ENCODE data around the gene KIFC1.
"Not testable (repeated sequence)": the region's sequence is repeated elsewhere in the genome, so short reads cannot be mapped to it uniquely, and the experiment has no call there.

Gene KIFC1

DNA sequence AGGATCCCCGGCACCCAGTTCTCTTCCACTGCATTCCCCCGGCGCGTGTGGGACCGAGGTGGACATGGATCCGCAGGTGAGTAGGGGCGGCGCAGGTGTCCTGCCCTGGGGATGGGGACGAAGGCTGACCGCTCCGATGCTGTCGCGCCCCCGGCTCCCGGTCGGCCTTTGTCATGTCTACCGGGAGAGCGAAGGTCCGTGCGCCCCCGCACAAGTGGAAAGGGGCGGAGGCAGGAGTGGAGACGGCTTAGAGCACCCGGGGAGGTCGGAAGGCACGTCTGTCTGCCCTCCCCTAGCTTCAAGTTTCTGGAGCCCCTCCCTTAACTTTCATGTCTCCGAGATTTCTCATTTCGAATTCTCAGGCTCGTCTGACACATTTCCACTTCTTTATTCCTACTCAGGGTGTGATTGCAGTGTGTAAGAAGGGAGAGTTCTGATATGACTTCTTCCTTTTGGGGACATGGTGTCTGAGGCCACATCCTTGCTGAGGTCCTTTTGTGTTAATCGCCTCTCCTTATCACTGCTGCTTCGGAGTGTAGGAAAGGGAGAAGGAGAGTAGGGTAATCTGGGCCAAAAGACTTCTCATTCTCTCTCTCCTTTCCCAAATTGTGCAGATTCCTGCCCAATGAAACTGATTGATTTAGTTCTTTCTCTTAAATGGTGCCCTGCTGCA is 435 bp downstream of the KIFC1 start:
- H3K4me1 ChIP-seq = peaks cover 0 to 12% (median 7%) of the 10 kb centered on the region in 4 donors
- H3K27ac ChIP-seq = peak overlapping the region; percentile 86 to 92
- intact Hi-C loops (cut with DNase I; ENCODE audit: low total_unique reads) = loop anchor here (10.0 kb wide), 1 partner anchor 63 kb away; the partner anchor contains the start of gene ZBTB9
- no peaks in the 10 kb centered on the region for H3K36me3 ChIP-seq
- H3K4me3 ChIP-seq = peak overlapping the region; percentile 47 to 50
- no peaks in the 10 kb centered on the region for H3K9me3 ChIP-seq
- DNase-seq = no peak
- H3K27me3 ChIP-seq = no peaks in the 10 kb centered on the region
- TF ChIP-seq, protein P1, sequence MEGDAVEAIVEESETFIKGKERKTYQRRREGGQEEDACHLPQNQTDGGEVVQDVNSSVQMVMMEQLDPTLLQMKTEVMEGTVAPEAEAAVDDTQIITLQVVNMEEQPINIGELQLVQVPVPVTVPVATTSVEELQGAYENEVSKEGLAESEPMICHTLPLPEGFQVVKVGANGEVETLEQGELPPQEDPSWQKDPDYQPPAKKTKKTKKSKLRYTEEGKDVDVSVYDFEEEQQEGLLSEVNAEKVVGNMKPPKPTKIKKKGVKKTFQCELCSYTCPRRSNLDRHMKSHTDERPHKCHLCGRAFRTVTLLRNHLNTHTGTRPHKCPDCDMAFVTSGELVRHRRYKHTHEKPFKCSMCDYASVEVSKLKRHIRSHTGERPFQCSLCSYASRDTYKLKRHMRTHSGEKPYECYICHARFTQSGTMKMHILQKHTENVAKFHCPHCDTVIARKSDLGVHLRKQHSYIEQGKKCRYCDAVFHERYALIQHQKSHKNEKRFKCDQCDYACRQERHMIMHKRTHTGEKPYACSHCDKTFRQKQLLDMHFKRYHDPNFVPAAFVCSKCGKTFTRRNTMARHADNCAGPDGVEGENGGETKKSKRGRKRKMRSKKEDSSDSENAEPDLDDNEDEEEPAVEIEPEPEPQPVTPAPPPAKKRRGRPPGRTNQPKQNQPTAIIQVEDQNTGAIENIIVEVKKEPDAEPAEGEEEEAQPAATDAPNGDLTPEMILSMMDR (IDR thresholded peaks at IDR 0.05) = no peak

DNA sequence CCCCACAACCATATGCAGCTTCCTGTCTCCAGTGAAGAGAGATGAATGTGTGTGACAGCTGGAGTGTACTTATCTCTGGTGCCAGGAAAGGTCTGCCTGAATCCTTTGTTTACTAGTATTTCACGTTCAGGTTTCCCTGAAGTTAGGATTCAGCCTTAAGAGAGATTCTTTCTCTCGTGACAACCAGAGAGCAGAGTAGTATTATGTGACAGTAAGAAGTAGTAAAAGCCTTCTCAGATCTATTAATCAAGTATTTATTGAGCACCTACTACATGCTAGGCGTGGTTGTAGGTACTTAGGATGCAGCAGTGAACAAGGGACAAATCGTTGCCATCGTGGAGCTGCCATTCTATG is 949 bp downstream of the KIFC1 start:
- intact Hi-C loops (cut with DNase I; ENCODE audit: low total_unique reads) = loop anchor here (10.0 kb wide), 1 partner anchor 62 kb away; the partner anchor contains the start of gene ZBTB9
- no peak overlapping the region for H3K4me3 ChIP-seq
- H3K27me3 ChIP-seq = no peaks in the 10 kb centered on the region
- H3K9me3 ChIP-seq = no peaks in the 10 kb centered on the region
- TF ChIP-seq, protein P1 (IDR thresholded peaks at IDR 0.05) = no peak
- no peak overlapping the region for H3K27ac ChIP-seq
- no peak for DNase-seq
- H3K36me3 ChIP-seq = no peaks in the 10 kb centered on the region
- H3K4me1 ChIP-seq = peaks cover 0 to 12% (median 7%) of the 10 kb centered on the region in 4 donors

DNA sequence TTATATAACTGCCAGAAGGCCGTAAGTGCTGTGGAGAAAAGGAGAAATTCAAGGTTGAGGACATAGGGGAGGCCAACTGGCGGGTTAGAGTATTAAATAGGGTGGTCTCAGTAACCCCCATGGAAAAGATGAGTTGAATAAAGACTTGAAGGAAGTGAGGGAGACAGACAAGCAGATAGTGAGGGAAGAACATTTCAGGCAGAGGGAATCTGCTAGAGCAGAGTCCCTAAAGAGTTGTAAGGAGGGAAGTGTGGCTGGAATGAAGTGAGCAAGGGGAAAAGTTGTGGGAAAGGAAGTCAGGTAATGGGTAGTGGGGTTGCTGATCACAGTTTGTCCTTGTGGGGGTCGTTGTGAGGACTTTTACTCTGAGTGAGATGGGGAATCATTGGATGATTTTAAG is 1.4 kb downstream of the KIFC1 start:
- H3K4me3 ChIP-seq = no peak overlapping the region
- TF ChIP-seq, protein P1 (IDR thresholded peaks at IDR 0.05) = no peak

DNA sequence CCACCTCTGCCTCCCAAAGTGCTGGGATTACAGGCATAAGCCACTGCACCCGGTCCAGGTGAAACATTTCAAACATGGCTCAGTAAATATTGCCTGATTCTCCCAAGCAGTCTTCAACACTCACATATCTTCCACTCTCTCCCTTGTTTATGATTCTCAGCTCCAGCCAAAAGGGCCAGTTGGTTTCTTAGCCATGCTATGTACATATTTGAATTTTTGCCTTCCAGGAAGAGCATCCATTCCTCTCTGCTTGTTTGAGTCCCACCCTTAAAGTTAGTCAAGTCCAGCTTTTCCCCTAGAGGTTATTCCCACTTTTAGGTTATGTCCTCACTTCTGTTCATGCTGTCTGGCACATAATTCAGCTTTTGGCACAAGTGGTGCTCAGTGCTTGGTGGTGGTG is 5.9 kb downstream of the KIFC1 start:
- intact Hi-C loops (cut with DNase I; ENCODE audit: low total_unique reads) = loop anchor here (10.0 kb wide), 1 partner anchor 57 kb away; the partner anchor contains the start of gene ZBTB9
- TF ChIP-seq, protein P1 (IDR thresholded peaks at IDR 0.05) = no peak

More for the DNA sequence above, 1.4 kb downstream of the KIFC1 start:
- H3K27ac ChIP-seq = no peak overlapping the region
- intact Hi-C loops (cut with DNase I; ENCODE audit: low total_unique reads) = loop anchor here (10.0 kb wide), 1 partner anchor 62 kb away; the partner anchor contains the start of gene ZBTB9
- H3K36me3 ChIP-seq = no peaks in the 10 kb centered on the region
- DNase-seq = no peak
- H3K9me3 ChIP-seq = no peaks in the 10 kb centered on the region
- H3K4me1 ChIP-seq = peaks cover 0 to 12% (median 7%) of the 10 kb centered on the region in 4 donors
- H3K27me3 ChIP-seq = no peaks in the 10 kb centered on the region

GRCh38 chr6:33398601-33399000 is 7.0 kb downstream of the KIFC1 start:
- not testable (repeated sequence) for H3K4me3 ChIP-seq, H3K4me1 ChIP-seq, H3K36me3 ChIP-seq, H3K9me3 ChIP-seq, H3K27ac ChIP-seq, DNase-seq, H3K27me3 ChIP-seq
- intact Hi-C loops (cut with DNase I; ENCODE audit: low total_unique reads) = loop anchor here (10.0 kb wide), 1 partner anchor 56 kb away; the partner anchor contains the start of gene ZBTB9

More for the DNA sequence above, 5.9 kb downstream of the KIFC1 start:
- no peaks in the 10 kb centered on the region for H3K36me3 ChIP-seq
- no peaks in the 10 kb centered on the region for H3K27me3 ChIP-seq
- no peak overlapping the region for H3K27ac ChIP-seq
- no peak overlapping the region for H3K4me3 ChIP-seq
- no peaks in the 10 kb centered on the region for H3K4me1 ChIP-seq
- no peaks in the 10 kb centered on the region for H3K9me3 ChIP-seq
- DNase-seq = no peak

DNA sequence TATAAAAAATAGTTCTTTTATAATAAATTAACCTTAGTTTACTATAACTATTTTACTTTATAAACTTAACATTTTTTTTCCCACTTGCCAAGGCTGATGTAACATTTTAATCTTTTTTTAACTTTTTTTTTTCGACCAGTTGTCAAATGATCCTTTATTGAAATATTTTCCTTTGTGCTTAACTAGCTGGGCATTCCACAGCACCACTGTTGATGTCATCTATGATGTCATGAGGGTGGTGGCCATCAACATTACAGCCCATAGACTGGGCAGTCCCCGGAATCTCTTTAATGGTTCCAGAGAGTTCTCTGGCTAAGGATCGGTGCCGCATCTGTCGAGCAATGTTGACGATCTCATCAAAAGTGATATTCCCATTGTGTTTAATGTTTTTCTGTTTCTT is 8.3 kb downstream of the KIFC1 start:
- H3K36me3 ChIP-seq, H3K9me3 ChIP-seq, H3K4me3 ChIP-seq, H3K27me3 ChIP-seq, H3K27ac ChIP-seq, DNase-seq, H3K4me1 ChIP-seq: not testable (repeated sequence)
- intact Hi-C loops (cut with DNase I; ENCODE audit: low total_unique reads) = loop anchor here (10.0 kb wide), 1 partner anchor 55 kb away; the partner anchor contains the start of gene ZBTB9
